Breast epithelium (tissue), 3 donors: ENCODE measurements around the gene MYL7.

ENCODE experiments used
- POLR2A ChIP-seq: fragments of 450-650 bp; IDR thresholded peaks from one replicate; pipeline ENCODE4 v1.6.1; 2016; ENCODE audit warnings: antibody characterized with exemption, mild to moderate bottlenecking, moderate library complexity
- POLR2AphosphoS5 ChIP-seq, 3 donors: sonication (generic); formaldehyde crosslinking; IDR thresholded peaks; one replicate each; pipeline ENCODE4 v1.6.1; 2017; ENCODE audit warnings: antibody characterized with exemption in 3 of 3

DNA sequence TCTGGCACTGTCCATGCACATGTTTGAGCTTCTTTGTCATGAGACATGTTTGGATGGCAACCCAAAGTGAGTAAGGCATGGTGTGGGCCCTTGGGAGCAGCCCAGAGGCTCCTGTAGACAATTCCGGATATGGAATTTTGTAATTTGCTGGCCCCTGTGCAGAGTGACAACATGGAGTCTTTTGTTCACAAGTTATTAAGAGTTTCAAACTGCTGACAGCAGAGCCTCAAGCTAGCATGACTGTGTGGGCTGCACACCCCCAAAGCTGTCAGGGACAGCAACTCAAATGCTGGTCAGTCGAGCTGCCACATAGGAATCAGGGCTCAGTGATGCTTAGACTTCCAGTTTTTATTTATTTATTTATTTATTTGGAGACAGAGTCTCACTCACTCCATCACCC is 7.0 kb upstream of the MYL7 start:
- TF ChIP-seq POLR2AphosphoS5 (IDR thresholded peaks at IDR 0.05) (no peak), POLR2A (no peak)
